Pancreas (tissue), 10 donors: ENCODE measurements around the gene SLC13A2. TPM values are rescaled to one million over a fixed set of nuclear protein-coding genes. Genes with fewer than 3 reads are reported as not detected.

ENCODE experiments used
- ATAC-seq, 4 donors: fragments of 200-7000 bp; cut with Tn5 transposase; one replicate each; pipeline versions ENCODE4 v1.8.0 to v1.9.1; 2020; ENCODE audit warnings: mild to moderate bottlenecking in 4 of 4, moderate library complexity in 4 of 4
- DNase-seq, 6 donors: peaks; one replicate each; pipeline ENCODE4 v3.0.0-alpha.2; 2020
- FAIRE-seq: peaks from 2 replicates; lab custom pipeline; 2012; peaks lifted over from hg19 to GRCh38; lab: Jason Lieb, UNC
- H3K27ac ChIP-seq, 4 donors: fragments of 200-600 bp; sonication (generic); 1 replicate in 3 of 4; 2 replicates in 1 of 4; pipeline versions ENCODE4 v1.5.0 to v1.8.0; 2020
- H3K27me3 ChIP-seq, 4 donors: fragments of 200-600 bp; one replicate each; pipeline ENCODE4 v1.8.0; 2021
- H3K36me3 ChIP-seq, 3 donors: fragments of 200-600 bp; sonication (generic) in 1 of 3; one replicate each; pipeline versions ENCODE4 v1.5.0 to v1.8.0; 2020 to 2021
- H3K4me1 ChIP-seq, 3 donors: fragments of 200-600 bp; one replicate each; pipeline ENCODE4 v1.8.0; 2021
- H3K4me3 ChIP-seq, 4 donors: fragments of 200-600 bp; sonication (generic) in 2 of 4; one replicate each; pipeline versions ENCODE4 v1.5.0 to v1.8.0; 2020 to 2021
- H3K9me3 ChIP-seq, 4 donors: fragments of 200-600 bp; one replicate each; pipeline ENCODE4 v1.8.0; 2021
- WGBS, 2 donors: extraction: QIAGEN DNeasy Blood & Tissue Kit; methylation state at CpG; one replicate each; pipeline ENCODE4 v1.1.7; 2013; 5-methylcytosine and 5-hydroxymethylcytosine counted together
- intact Hi-C, 3 donors: fragments of 100-400 bp; cut with DNase I; formaldehyde crosslinking; loops; one replicate each; pipeline versions ENCODE4 v1.11.1 to v1.14.2; 2022
- polyA plus RNA-seq, 2 donors: library from polyadenylated mRNA; stranded (reverse); fragments of 200-250 nt; gene quantifications; one replicate each; pipeline ENCODE4 v1.2.3, GENCODE V29; 2013
- total RNA-seq, 6 donors: library from RNA; stranded (reverse); fragmentation: NEBNext Ultra II Directional in 4 of 6; extraction: Animal tissue kit (Norgen Biotek cat#: 25700) in 4 of 6; gene quantifications; one replicate each; pipeline versions ENCODE4 v1.2.1 to v1.2.4, GENCODE V29; 2021 to 2023
- TF ChIP-seq, protein P1 (sequence below), 4 donors: fragments of 200-600 bp; sonication (generic) in 3 of 4; IDR thresholded peaks; one replicate each; pipeline versions ENCODE4 v1.5.0 to v1.8.0; 2021; ENCODE audit warnings: antibody characterized with exemption in 4 of 4
- donor health status: healthy with polysubstance abuse.
- donor health status: DM: no; HTN: no; CAD: no; lungs with moderate emphysema.
- donor health status: DM: no; HTN: no; CAD: no.
- donor health status: control.
- donor health status: control.
- donor health status: Bipolar disorder and iron deficiency.
- donor health status: DM: yes; HTN: yes; CAD: no.
- donor health status: DM: no; HTN: no; CAD: no.
- donor health status: DM: no; HTN: no; CAD: no.
- donor health status: DM: yes; HTN: yes; CAD: no.

SLC13A2 gene
- total and polyA plus RNA-seq, 8 donors: 0.04 to 0.42 (median 0.08) TPM; not detected in 4

DNA sequence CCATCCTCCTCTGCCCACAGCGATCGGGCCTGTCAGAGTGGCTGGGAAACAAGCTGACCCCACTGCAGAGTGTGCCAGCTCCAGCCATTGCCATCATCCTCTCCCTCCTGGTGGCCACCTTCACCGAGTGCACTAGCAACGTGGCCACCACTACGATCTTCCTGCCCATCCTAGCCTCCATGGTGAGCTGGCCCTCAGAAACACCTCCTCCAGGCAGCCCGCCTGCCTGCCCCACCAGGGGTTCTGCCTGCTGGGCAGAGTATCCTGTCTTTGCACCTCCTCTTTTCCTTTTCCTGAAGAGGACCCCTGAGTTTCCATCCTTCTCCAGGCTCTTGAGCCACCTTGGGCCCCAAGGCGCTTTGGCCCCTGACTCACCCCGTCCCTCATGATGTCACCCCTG lies 22.2 kb downstream of the SLC13A2 start:
- TF ChIP-seq, protein P1, sequence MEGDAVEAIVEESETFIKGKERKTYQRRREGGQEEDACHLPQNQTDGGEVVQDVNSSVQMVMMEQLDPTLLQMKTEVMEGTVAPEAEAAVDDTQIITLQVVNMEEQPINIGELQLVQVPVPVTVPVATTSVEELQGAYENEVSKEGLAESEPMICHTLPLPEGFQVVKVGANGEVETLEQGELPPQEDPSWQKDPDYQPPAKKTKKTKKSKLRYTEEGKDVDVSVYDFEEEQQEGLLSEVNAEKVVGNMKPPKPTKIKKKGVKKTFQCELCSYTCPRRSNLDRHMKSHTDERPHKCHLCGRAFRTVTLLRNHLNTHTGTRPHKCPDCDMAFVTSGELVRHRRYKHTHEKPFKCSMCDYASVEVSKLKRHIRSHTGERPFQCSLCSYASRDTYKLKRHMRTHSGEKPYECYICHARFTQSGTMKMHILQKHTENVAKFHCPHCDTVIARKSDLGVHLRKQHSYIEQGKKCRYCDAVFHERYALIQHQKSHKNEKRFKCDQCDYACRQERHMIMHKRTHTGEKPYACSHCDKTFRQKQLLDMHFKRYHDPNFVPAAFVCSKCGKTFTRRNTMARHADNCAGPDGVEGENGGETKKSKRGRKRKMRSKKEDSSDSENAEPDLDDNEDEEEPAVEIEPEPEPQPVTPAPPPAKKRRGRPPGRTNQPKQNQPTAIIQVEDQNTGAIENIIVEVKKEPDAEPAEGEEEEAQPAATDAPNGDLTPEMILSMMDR (IDR thresholded peaks at IDR 0.05): no peak
- Histone ChIP-seq H3K27ac (no peak overlapping the region), H3K36me3 (no peaks in the 10 kb centered on the region), H3K4me3 (no peak overlapping the region), H3K4me1 (peaks cover 17 to 24% (median 20%) of the 10 kb centered on the region in 3 donors), H3K27me3 (no peaks in the 10 kb centered on the region), H3K9me3 (no peaks in the 10 kb centered on the region)
- DNase-seq: no peak
- intact Hi-C loops: loop anchor here in 1 of 3 donors (2.0 to 10.0 kb wide), 2 partner anchors 43 to 119 kb away; partner anchors contain the start of gene RSKR
- no peak for ATAC-seq
- WGBS, 2 donors: 76 to 87% methylated on average over 8 of the region's 8 CpGs
- no peak for FAIRE-seq

DNA sequence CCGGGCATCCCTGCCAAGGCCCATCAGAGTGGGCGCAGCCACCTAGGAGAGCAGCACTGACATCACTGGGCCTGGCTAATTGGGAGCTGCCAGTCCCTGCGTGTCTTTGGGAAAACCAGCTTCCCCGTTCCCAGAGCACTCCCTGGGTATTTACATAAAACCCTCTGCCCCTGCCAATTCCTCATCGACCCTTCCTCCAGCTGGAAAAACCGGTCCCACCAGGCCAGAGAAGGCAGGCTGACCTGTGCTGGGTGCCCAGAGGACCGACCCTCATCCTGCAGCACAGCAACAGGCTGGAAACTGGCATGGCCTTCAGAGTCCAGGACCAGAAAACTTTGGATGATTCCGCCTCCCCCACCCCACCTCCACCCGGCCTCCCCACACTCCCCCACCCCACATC lies 24.5 kb downstream of the SLC13A2 start:
- DNase-seq (peak; percentile 82 to 93 (median 91)), ATAC-seq (peak; percentile 85 to 93 (median 88)), FAIRE-seq (no peak)
- no peak overlapping the region for H3K4me3 ChIP-seq
- 9 to 11% methylated on average over 9 of the region's 9 CpGs for WGBS, 2 donors
- peak overlapping the region; percentile 57 to 82 (median 70) for H3K27ac ChIP-seq
- no peaks in the 10 kb centered on the region for H3K27me3 ChIP-seq
- H3K4me1 ChIP-seq: peaks cover 17 to 24% (median 20%) of the 10 kb centered on the region in 3 donors
- no peaks in the 10 kb centered on the region for H3K36me3 ChIP-seq
- no peaks in the 10 kb centered on the region for H3K9me3 ChIP-seq
- intact Hi-C loops: loop anchor here in 1 of 3 donors (10.0 kb wide), 1 partner anchor 117 kb away; the partner anchor contains the start of gene RSKR
- TF ChIP-seq, protein P1 (IDR thresholded peaks at IDR 0.05): no peak

DNA sequence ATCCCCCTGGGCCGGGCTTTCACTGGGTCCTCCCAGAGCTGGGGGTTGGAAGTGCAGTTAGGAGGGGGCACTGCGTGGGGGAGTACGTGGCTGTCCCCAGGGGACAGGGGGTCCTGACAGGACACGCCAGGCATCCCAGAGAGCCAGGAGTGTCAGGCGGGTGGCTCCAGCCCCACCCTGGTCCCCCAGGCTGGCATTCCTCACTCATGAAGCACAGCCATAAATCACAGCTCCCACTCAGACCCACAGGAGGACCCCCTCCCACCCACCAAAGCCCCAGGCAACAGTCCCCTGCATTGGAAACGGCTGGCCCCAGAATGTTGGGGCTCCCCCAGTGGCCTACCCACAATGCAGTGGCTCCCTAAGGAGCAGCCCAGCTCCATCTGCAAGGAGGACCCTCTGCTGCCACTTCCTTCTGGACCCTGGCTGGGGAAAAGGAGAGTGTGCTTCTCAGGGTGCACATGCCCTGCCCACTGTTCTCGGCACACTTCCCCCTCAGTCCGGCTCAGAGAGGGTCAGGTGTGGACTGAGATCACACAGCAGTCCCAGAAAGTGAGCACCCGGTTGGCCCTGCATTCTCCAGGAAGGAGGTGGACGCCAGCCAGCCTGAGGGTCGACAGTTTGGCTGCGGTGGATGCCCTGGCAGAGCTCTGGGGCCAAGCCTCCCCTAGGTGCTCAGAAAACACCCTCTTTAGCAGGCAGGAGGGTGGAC lies 25.4 kb downstream of the SLC13A2 start:
- Histone ChIP-seq H3K27ac (no peak overlapping the region), H3K36me3 (no peaks in the 10 kb centered on the region), H3K4me3 (no peak overlapping the region), H3K4me1 (peaks cover 17 to 24% (median 20%) of the 10 kb centered on the region in 3 donors), H3K27me3 (no peaks in the 10 kb centered on the region), H3K9me3 (no peaks in the 10 kb centered on the region)
- TF ChIP-seq, protein P1 (IDR thresholded peaks at IDR 0.05): no peak
- 50 to 61% methylated on average over 12 of the region's 12 CpGs for WGBS, 2 donors
- intact Hi-C loops: loop anchor here in 1 of 3 donors (10.0 kb wide), 1 partner anchor 116 kb away; the partner anchor contains the start of gene RSKR
- DNase-seq: no peak
- no peak for FAIRE-seq
- no peak for ATAC-seq

DNA sequence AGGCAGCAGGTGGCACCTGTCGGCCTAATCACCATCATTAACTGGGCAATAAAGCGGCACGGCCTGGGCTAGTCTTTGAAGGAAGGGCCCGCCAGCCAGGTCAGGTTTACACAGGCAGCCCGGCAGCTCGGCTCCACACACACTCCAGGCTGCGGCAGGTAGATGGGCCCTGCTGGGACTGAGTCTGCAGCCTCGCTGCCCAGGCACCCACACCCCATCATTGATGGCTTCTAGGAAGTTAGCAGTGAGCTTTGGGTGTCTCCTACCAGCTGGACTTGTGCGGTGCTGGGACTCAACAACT lies 25.9 kb downstream of the SLC13A2 start:
- no peak for DNase-seq
- ATAC-seq: no peak
- no peak for FAIRE-seq

More for the DNA sequence above, 25.9 kb downstream of the SLC13A2 start:
- H3K9me3 ChIP-seq: no peaks in the 10 kb centered on the region
- H3K27me3 ChIP-seq: no peaks in the 10 kb centered on the region
- peaks cover 17 to 24% (median 20%) of the 10 kb centered on the region in 3 donors for H3K4me1 ChIP-seq
- H3K27ac ChIP-seq: no peak overlapping the region
- WGBS, 2 donors: 73 to 80% methylated on average over 9 of the region's 9 CpGs
- TF ChIP-seq, protein P1 (IDR thresholded peaks at IDR 0.05): no peak
- H3K4me3 ChIP-seq: no peak overlapping the region
- intact Hi-C loops: loop anchor here in 1 of 3 donors (10.0 kb wide), 1 partner anchor 115 kb away; the partner anchor contains the start of gene RSKR
- no peaks in the 10 kb centered on the region for H3K36me3 ChIP-seq
